AG09319 (cell line): ENCODE data around the gene TGIF2.

Source experiments
- DNase-seq: peaks from one replicate; pipeline ENCODE4 v3.0.0-alpha.2; 2010; ENCODE audit warnings: low read depth; ENCODE audit errors: extremely low read depth
- CTCF ChIP-seq: IDR thresholded peaks from 2 replicates; pipeline ENCODE4 v1.5.1; 2011; ENCODE audit warnings: low read depth, mild to moderate bottlenecking, inconsistent platforms, low read length, moderate library complexity

The TGIF2 gene

GRCh38 chr20:36565520-36565919 lies 7.9 kb upstream of the TGIF2 start:
- no peak for TF ChIP-seq CTCF
- DNase-seq: no peak

- no peak; the same call in 1 of the 2 replicates for TF ChIP-seq CTCF
- no peak for DNase-seq
These were observed 3.5 kb upstream of the TGIF2 start for GRCh38 chr20:36569847-36570429.

GRCh38 chr20:36571564-36572504 lies 1.6 kb upstream of the TGIF2 start:
- TF ChIP-seq CTCF: no peak
- DNase-seq: no peak

- no peak for TF ChIP-seq CTCF
- DNase-seq: no peak
These were observed 695 bp upstream of the TGIF2 start for GRCh38 chr20:36572701-36573102.

- DNase-seq: no peak
- TF ChIP-seq CTCF: no peak
These were observed 485 bp downstream of the TGIF2 start for GRCh38 chr20:36573798-36574365.

GRCh38 chr20:36574366-36575135 lies 1.2 kb downstream of the TGIF2 start:
- no peak for DNase-seq

More at GRCh38 chr20:36574366-36575135, 1.2 kb downstream of the TGIF2 start:
- TF ChIP-seq CTCF: no peak; the same call in 1 of the 2 replicates
